HCT116 (cell line): ENCODE data around the gene FHOD3.

ENCODE experiments used
- CTCF ChIP-seq, 3 experiments: fragments of 200-600 bp in 1 of 3; sonication (generic) in 1 of 3; IDR thresholded peaks in 2 of 3; conservative IDR thresholded peaks in 1 of 3; 2 replicates each; pipeline ENCODE4 v1.5.1; 2012 to 2017; ENCODE audit warnings: low read depth in 2 of 3, low read length in 2 of 3, antibody characterized with exemption in 1 of 3, borderline replicate concordance in 1 of 3, control low read depth in 1 of 3, mild to moderate bottlenecking in 1 of 3, mixed read lengths in 1 of 3, mixed run types in 1 of 3, moderate library complexity in 1 of 3; ENCODE audit not compliant: insufficient read depth in 1 of 3
- ELF1 ChIP-seq: IDR thresholded peaks from 2 replicates; pipeline ENCODE4 v1.6.1; 2012; ENCODE audit warnings: low read depth, borderline replicate concordance
- EZH2 ChIP-seq: fragments of 200-600 bp; sonication (generic); IDR thresholded peaks from 2 replicates; pipeline ENCODE4 v1.6.1; 2017; ENCODE audit warnings: antibody characterized with exemption, mixed run types
- MAX ChIP-seq: IDR thresholded peaks from 2 replicates; pipeline ENCODE4 v1.6.1; 2012
- POLR2A ChIP-seq: IDR thresholded peaks from 2 replicates; pipeline ENCODE4 v1.7.0; 2011; ENCODE audit warnings: borderline replicate concordance; ENCODE audit not compliant: insufficient read depth, insufficient read length; ENCODE audit errors: extremely low read depth
- POLR2AphosphoS5 ChIP-seq: IDR thresholded peaks from 2 replicates; pipeline ENCODE4 v1.6.1; 2011; ENCODE audit warnings: mild to moderate bottlenecking, low read depth, low read length, moderate library complexity
- SRF ChIP-seq: IDR thresholded peaks from 2 replicates; pipeline ENCODE4 v1.6.1; 2012; ENCODE audit warnings: low read depth
- ZNF274 ChIP-seq: fragments of 200-500 bp; sonication (Bioruptor generic); IDR thresholded peaks from 2 replicates; pipeline ENCODE4 v1.6.1; 2014; ENCODE audit warnings: mild to moderate bottlenecking, low read depth, low read length, inconsistent platforms

DNA sequence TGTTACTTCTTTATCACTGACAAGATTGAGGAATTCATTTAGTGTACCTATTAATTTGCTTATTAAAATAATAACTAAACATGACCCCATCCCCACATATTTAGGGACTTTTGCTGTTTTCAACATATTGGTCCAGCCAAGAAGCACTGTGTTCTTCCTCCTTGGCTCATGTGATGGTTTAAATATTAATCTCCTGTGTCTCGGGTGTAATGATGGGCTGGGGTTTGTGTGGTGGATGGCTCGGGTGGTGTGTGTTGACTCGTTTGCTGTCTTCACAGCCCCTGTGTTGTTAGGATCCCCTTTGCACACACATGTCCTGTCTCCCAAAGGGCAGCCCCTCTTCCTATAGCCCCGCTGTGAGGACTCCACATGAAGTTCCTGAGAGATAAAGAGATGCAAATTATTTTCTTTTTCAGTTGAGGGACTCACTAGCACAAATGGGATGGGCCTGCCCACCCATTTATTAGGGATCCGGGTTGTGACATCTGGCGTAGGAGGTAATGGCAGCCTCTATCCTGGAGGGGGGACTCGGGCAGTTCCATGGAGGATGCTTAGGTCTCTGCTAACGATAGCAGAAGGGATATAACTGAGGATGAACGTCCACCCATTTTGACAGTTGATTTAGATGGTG lies 53.4 kb downstream of the FHOD3 start:
- TF ChIP-seq ELF1, result no peak
- TF ChIP-seq CTCF (IDR thresholded peaks at IDR 0.05 in 2 of 3, conservative IDR thresholded peaks at IDR 0.05 in 1 of 3; ENCODE audit: borderline replicate concordance in 1 of 3, insufficient read depth in 1 of 3, low read depth in 2 of 3, low read length in 2 of 3), result no peak
- no peak for TF ChIP-seq ZNF274
- TF ChIP-seq MAX, result no peak
- no peak for TF ChIP-seq POLR2AphosphoS5
- TF ChIP-seq SRF, result no peak
- no peak for TF ChIP-seq EZH2
- no peak for TF ChIP-seq POLR2A
